NCI-H1048 (cell line): ENCODE data around the gene EVI2B.
"Not testable (repeated sequence)": the region's sequence is repeated elsewhere in the genome, so short reads cannot be mapped to it uniquely, and the experiment has no call there.

Source experiments
- DNase-seq: peaks from one replicate; lab custom pipeline; 2025; lab: John Stamatoyannopoulos, UW

The EVI2B gene

DNA sequence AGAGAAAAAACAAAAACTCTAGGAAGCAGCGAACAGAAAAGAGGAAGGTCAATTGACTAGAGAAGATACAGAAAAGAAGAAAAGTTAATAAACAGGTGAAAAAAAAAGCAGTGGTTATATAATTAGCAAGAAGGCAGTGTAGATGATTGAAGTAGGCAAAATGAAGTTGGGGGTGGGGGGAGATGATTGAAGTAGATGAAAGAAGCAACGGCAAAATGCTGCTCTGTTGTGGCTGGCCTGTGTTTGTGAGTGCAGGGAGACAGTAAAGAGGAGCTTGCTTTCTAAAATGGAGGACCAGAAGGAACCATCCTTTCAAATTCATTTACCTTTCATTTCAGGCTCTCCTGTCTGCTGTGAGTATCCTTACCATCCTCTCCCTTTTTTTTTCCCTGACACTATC lies 3.6 kb downstream of the EVI2B start:
- no peak for DNase-seq

DNA sequence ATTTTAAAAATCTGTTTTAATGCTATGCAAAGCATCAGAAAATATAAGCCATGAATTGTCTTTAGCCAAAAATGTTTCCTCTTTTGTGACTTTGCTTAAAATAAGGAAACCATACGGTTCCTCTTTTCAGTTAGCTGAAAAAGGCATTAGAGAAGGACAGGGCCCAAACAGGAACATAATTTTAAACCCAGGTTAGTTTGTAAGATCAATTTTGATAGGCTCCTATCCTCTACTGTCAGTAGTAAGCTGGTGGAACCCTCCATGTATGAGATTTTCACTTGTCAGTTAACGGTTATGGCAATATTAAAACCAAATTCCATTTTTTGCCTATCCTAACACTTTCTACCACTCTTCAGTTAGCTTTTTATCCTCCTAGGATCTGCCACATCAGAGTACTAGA lies 4.3 kb downstream of the EVI2B start:
- no peak for DNase-seq

DNA sequence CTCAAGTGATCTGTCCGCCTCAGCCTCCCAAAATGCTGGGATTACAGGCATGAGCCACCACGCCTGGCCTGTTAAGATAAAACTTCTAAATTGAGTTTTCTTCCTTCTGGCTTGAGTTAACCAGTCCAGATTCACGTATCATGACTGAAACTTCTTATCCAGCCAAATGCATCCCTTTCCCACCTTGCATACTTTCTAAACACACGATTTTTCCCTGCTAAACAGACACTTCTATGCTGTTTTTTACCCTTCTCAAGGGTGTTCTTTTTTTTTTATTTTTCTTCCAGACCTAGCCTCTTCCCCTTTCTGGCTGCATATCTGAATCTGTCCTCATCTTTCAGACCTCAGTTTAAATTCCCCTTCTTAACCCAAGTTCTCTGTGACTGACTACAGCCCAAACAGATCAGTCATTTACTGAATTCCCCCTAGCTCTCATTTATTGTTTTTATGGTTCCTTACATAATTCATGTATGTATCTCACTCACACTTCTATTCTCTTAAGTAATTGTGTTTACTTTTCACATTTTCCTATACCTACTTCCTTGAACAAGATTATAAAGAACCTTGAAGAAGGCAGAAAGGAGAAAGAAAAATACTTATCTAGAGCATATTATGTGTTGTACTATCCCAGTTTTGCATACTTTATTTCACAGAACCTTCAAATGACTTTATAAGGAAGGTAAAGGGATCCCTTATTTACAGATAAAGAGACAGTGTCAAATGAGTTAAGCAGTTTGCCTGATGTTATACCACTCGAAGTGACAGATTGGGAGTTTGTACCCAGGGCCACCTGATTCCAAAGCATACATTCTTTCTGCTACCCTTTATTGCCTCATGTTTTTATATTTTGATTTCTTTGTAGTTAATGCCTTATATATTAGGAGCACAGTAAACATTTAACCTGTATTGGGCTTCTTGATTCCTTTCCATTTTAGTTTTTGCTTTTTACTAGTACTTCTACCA lies 5.2 kb downstream of the EVI2B start:
- DNase-seq = no peak

DNA sequence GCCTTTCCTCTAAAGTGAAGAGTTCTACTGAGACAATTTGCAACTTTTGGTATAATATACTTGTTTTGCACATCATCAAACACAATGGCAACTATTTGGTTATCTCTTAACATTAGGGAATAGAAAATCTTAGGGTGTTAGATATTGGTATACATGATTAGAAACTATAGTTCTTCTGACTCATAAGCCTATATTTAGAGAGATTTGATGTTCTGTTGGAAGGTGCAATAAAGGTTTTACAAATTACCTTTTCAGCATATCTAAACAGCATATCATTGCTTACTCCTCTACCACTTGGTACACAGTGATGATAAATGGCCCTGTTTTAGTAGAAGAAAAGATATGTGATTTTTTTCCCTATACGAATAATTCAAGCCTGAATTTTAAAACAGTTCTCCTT lies 6.2 kb downstream of the EVI2B start:
- no peak for DNase-seq

DNA sequence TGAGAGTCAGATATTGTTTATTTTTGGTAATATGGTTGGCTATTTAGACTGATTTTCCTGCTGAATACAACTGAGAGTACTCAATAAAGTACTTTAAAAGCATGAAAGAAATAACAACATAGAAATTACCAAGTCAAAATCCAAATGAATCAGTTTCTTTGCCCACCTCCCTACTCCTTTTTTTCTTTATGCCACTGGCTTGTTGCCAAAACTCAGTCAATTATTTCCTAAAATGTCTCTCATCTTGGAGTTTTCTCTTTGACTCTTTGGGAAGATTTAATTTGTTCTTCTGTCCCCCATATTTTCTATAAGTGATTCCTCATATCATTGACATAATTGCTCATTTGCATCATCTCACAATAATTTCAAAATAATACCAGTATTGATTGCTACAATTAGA lies 14.2 kb downstream of the EVI2B start:
- DNase-seq = no peak

DNA sequence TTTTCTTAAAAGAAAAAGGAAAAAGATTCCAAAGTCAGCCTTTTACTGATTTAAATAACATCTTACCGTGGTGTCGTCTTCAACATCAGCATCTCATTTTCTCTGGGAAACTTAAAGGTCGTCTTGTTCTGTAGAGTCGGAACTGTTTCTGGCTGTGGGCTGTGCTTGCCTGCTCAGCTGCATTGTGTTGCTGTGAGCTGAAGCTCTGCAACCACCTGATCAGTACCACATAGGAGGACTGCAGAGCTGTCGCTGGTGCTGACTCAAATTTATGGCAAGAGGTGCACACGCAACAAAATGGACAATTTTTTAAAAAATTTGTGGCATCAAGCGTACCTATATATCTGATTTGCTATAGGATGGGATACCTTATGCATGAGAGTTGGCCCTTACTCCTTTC lies 16.8 kb downstream of the EVI2B start, which contains the start of gene OMG:
Gene OMG, minus strand, starts transcription at position 150 of the 400 bp plus-strand sequence. CDS start 908 bp downstream, outside the sequence.
- no peak for DNase-seq

DNA sequence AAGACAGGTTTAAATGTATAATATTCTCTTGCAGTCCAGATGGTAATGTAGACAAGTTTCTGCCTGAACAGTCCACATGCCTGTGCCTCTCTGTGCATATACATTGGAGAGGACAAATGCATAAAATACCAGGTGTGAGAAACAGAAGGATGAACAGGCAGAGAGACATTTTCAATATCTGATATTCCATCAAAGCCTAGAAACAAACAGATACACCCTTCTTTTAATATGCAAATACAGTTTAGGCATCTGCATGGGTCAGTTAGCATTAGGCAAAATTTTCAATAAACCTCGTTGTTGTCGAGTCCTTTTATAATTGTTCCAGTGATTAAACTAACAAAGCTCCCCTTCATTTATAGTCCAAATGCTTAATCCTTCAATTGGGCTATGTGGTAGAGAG lies 17.7 kb downstream of the EVI2B start:
- peak; percentile 69 for DNase-seq

DNA sequence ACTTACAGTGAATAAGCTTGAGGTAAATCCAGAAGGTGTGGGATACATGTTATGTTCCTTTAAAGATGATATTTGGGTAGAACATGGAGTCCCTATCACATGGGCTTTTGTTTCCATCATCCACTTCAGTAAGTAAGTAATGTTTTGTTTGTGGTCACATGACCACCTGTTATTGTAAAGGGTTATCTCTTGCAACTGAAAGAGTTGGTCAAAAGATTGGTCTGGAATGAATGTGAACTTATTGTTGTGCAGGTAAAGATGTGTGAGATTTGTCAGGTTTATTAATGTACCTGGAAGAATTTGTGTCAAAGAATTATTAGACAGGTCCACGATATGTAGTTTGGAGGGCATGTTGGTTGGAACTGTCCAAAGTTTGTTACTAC lies 18.4 kb downstream of the EVI2B start:
- DNase-seq = no peak

DNA sequence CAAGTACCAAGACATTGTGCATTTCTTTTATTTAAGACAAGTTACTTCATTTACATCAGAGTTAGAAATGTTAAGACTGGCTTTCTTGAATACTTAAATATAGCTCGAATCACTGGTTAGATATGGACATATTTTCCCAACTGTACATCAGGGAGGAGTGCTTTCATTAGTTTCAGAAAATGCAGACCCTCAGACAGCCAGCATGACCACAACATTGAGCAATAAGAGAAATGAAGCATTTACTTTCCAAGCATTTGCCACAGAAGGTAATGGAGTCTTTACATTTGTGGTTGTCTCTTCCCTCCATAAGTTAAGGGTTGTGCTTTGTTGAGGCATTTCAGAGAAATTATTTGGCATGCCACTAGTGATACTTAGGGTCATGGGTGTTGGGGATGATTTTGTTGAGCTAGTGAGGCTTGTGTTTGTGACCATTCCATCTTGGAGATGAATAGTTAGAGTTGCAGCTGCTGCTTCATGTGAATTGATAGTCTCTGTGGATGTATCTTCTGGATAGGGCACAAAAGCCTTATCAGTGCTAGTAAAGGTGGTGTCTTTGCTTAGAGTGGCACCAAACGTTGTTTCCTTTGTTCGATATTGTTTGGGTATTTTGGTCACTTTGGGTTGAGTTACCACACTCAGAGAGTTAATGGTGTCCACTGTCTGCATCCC lies 18.9 kb downstream of the EVI2B start:
- no peak for DNase-seq

DNA sequence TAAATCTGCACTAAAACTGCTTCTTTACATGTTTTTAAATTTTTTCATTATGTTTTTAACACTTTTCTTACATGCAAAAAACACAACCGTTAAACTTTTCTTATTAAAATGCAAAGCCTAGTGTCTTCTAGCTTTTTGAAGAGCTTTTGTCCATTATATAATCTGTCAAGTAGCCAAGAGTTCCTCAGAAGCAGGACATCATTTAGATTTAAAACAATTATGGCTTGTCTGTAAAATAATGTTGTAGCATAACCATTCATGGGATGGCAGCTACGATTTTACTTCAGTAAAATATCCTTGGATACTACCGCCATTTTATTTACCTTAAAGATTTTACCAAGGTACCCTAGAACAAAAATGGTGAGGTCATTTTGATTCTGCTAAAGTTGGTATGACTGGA lies 19.6 kb downstream of the EVI2B start:
- DNase-seq = no peak

DNA sequence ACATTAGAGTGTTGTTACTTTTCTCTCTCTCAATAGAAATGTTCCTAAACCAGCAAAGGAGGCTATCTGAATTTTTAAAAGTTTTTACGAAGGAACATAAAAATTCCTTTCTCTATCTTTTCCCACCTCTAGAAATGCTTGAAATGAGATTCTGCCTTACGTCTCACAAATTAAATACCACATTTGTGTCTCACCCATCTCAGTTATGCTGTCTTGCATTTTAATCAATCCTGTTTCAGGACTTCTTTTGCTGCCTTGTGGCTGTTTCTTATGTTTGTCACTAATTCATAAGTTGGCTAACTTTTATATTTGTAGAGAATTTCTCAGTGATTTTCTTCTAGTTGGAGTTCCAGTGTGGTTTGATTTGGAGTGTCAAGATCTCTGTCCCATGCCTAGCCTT lies 20.3 kb downstream of the EVI2B start:
- DNase-seq = no peak

DNA sequence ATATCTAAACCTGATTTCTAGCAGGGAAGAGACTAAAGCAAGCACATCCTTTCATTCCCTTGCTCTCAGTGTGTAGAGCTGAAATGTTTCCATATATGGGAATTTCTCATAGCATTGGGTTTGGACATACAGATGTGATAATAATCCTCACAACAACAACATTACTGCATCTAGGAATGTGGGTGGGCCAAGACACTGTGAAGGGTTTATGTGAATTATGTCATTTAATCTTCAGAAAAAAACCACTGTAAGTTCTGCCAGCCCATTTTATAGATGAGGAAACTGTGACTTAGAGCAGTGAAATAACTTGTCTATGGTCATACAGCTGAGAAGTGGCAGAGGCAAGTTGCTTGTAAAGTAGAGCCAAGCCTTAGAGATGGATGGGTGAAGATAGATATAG lies 22.0 kb downstream of the EVI2B start:
- no peak for DNase-seq

DNA sequence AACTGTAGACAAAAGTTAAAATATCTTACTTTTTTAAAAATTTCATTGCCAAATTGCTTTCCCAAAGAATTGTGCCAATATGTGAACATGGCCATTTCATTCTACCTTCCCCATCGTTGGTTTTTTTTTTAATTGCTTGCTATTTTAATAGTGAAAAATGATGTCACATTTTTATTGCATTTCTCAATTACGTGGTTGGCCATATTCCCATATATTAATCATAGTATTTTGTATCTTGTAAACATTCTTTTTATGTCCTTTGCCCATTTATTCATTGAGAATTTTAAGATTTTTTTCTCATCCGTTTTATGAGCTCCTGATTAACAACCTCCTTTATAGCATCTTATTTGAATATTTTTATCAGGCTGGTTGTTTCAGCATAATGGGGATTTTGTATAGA lies 24.1 kb downstream of the EVI2B start:
- DNase-seq = no peak

DNA sequence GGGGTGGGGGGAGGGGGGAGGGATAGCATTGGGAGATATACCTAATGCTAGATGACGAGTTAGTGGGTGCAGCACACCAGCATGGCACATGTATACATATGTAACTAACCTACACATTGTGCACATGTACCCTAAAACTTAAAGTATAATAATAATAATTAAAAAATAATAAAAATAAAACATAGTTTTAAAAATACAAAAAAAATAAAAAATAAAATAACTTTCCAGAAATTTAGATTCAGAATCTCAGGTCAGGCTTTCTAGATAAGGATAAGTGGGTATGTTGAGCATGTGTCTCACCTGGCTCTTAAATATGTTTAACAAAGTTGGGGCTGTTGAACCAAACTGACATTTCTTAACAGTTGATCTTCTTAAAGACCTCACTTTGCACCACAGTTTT lies 25.9 kb downstream of the EVI2B start:
- not testable (repeated sequence) for DNase-seq

DNA sequence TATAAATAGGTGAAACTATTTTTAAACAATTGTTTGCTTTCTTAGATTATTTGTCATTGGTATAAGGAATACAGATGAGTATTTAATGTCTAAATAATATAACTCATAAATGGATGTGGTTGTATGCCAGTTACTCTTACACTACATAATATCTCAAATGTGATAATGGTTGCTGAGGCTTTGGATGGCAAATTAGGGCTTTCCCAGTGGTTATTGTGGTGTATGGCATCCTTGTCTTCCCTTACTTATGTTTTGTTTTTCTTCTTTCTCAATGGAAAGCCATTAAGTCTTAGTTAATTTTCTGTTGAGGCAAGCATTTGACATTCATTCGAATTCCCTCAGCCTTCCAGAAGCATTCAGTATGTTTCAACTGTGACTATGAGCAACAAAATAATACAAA lies 27.3 kb downstream of the EVI2B start:
- DNase-seq = no peak

DNA sequence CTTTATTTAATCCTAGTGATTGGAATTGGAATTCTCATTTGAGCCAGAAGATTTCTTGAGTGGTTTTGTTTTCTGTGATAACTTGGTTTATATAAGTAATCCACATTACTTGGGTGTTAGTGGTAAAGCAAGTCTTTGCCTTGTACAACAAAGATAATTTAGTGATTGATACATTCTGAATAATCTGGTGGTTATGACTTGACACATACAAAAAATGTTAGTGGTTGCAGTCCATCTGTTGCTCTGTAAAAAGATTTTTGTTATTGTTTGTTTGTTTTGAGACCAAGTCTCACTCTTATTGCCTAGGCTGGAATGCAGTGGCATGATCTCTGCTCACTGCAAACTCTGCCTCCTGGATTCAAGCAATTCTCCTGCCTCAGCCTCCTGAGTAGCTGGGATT lies 30.0 kb downstream of the EVI2B start:
- no peak for DNase-seq

DNA sequence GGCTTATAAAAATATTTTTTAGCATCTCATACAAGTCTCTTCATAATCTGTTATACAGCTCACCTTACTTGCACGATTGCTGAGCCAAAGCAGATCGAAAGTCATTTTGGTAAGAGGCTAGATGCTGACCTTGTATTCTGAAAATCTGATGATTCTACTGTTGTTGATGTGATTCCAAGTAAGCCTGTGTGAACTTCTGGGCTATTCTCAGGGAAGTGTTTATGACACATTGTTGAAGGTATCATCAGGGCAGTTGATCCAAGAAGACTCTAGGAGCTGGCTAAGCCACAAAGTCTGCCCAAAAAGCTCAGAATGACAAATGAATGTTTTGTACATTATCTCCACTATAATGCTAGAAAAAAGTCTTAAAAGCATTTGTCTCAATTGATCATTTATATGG lies 32.8 kb downstream of the EVI2B start:
- no peak for DNase-seq

DNA sequence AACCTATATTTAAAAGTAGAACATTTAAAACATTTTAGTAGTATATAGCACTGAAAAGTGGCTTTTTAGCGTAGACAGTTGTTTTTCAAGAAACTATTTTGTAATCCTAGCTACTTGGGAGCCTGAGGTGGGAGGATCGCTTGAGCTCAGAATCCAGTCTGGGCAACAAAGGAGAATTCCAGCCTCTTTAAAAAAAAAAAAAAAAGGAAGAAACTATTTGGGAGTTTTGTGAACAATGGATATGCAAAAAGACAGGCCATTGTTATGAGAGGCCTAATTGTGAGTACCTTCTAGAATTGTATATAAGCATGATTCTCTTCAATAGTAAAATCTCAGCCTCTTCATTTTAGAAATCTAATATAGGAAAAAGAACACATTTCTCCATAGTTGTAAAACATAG lies 34.5 kb downstream of the EVI2B start:
- DNase-seq = no peak

DNA sequence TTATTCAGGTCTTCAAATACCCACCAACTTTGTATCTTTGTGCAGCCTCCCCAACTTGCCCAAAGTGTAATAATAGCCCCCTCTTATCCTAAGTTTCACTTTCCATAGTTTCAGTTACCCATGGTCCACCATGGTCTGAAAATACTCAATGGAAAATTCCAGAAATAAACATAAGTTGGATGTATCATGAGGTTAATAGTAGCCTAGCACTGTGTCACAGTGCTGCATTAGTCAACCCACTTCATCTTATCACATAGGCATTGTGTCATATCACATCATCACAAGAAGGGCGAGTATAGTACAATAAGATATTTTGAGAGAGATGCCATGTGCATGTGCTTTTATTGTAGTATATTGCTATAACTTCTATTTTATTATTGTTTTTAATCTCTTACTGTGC lies 38.7 kb downstream of the EVI2B start:
- DNase-seq = no peak

DNA sequence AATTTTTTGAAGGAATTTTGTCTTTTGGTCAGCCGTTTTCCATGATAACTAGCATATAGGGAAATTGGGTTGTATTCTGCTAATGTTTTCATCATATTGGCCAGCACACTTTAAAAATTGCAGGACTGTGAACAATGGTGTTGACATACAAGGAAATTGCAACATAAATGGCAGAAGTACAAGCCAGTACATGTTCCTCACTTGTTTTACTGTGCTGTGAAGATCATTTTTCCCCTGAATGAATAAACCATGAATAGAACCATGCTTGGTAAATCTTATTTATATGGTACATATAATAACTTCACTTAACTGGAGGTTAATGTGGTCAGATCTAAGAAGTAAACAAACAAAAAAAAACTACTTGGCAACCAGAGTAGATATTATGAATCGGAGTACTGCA lies 39.6 kb downstream of the EVI2B start:
- DNase-seq = no peak

DNA sequence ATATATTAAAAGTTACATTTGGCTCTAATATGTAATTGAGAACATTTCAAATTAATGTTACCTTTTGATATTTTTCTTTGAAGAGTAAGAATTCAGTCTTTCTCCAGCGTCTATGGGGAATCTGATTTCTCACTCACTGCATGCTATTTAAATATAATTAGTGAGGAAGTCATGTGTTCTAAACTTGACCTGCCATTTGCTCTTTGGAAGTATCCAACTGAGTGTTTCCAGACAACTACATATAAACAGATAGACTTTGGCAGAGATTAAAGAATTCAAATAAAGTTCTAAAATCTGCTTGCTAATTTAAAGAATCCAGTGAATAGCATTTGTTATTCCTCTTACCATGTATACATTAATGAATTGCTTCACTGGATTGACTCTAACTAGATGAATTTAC lies 40.3 kb downstream of the EVI2B start:
- DNase-seq = no peak

DNA sequence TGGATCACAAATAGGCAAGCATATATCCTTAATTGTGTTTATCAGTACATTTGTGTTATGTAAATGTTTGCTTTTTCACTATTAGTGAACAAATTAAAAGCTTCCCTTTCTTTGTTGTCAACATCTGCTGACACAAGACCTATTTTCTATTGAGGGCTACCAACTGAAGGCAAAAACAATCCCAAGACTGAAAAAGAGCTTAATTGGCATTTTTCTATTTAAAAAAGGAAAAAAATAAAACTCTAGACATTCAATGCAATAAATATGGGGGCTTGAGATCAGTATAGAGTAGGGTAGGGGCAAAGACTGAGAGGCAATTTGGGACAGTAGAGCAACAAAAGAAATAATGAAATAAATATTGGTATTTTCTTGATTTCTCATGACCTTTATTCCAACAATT lies 41.1 kb downstream of the EVI2B start:
- DNase-seq = no peak

DNA sequence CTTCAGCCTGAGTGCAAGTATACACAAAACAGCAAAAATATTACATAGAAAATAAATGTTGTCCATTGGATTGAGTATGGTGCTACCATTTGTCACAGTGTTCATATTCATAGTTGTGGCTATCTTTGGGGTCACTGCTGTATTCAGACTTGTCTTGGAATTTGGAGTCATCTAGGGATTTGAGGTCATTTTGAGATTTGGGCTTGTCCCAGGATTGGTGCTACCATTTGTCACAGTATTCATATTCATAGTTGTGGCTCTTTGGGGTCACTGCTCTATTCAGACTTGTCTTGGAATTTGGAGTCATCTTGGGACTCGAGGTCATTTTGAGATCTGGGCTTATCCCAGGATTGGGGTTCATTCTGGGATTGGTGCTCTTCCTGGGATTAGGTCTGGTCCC lies 41.6 kb downstream of the EVI2B start:
- DNase-seq = no peak

DNA sequence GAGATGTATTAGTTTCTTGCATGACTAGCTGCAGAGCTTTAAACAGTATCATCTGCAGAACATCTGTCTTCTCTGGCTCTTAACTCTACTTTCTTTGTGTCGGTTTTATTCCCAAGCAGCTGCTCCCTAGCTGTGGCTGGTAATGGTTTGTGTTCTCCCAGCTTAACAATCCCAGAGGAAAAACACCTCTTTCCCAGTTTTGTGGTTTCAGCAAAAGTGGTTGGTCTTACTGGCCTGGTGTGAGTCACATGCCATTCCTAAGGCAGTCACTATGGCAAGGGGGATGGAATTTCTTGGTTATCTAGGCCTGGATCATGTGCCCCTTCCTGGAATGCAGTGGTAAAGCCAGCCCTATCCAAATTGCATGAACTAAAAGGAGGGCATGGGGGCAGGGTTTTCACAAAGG lies 44.3 kb downstream of the EVI2B start:
- DNase-seq = no peak
